ENCODE results near the gene FRZB.

GRCh38 chr2:182907081-182907830, 40.8 kb upstream of the FRZB start:
- TF ChIP-seq, protein P1, sequence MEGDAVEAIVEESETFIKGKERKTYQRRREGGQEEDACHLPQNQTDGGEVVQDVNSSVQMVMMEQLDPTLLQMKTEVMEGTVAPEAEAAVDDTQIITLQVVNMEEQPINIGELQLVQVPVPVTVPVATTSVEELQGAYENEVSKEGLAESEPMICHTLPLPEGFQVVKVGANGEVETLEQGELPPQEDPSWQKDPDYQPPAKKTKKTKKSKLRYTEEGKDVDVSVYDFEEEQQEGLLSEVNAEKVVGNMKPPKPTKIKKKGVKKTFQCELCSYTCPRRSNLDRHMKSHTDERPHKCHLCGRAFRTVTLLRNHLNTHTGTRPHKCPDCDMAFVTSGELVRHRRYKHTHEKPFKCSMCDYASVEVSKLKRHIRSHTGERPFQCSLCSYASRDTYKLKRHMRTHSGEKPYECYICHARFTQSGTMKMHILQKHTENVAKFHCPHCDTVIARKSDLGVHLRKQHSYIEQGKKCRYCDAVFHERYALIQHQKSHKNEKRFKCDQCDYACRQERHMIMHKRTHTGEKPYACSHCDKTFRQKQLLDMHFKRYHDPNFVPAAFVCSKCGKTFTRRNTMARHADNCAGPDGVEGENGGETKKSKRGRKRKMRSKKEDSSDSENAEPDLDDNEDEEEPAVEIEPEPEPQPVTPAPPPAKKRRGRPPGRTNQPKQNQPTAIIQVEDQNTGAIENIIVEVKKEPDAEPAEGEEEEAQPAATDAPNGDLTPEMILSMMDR (conservative IDR thresholded peaks at IDR 0.05) = no peak
- no peak for TF ChIP-seq ZFX (IDR thresholded peaks at IDR 0.05)

Data from C4-2B (cell line).